B cell (primary cell): ENCODE measurements around the gene PFDN5. TPM values are rescaled to one million over a fixed set of nuclear protein-coding genes. Genes with fewer than 3 reads are reported as not detected.

Experiments
- ATAC-seq: fragments of 200-7000 bp; cut with Tn5 transposase; one replicate; pipeline ENCODE4 v1.10.0; 2021; ENCODE audit warnings: low read depth, mild to moderate bottlenecking, moderate number of reproducible peaks, moderate library complexity
- CTCF ChIA-PET: fragments of 350-600 bp; sonication (Branson Sonifier 250); formaldehyde crosslinking; loops from one replicate; lab custom pipeline; 2021; ENCODE audit warnings: antibody characterized with exemption, inconsistent platforms; lab: Charles Lee
- POLR2A ChIA-PET: fragments of 350-600 bp; sonication (Branson Sonifier 250); formaldehyde crosslinking; loops from one replicate; lab custom pipeline; 2021; ENCODE audit warnings: antibody characterized with exemption; lab: Charles Lee
- DNase-seq: peaks from one replicate; pipeline ENCODE4 v3.0.0; 2013
- H2AFZ ChIP-seq: 2 replicates; pipeline ENCODE4 v1.6.1; 2012; ENCODE audit warnings: mild to moderate bottlenecking, low read depth, low read length; ENCODE audit not compliant: insufficient read depth, poor library complexity, severe bottlenecking
- H3K27ac ChIP-seq, 2 donors: 1 replicate in 1 of 2; 2 replicates in 1 of 2; pipeline ENCODE4 v1.5.1; 2012 to 2013; ENCODE audit warnings: low read length in 2 of 2, mild to moderate bottlenecking in 2 of 2, moderate library complexity in 1 of 2
- H3K27me3 ChIP-seq, 4 experiments: fragments of 200-600 bp in 1 of 4; sonication (generic) in 1 of 4; replicated peaks in 1 of 4; 1 replicate in 2 of 4; 2 replicates in 2 of 4; pipeline versions ENCODE4 v1.6.1 to v1.7.0; 2013 to 2016; ENCODE audit warnings: low read length in 3 of 4, mild to moderate bottlenecking in 2 of 4, mixed read lengths in 1 of 4, moderate library complexity in 1 of 4; ENCODE audit not compliant: insufficient read depth in 4 of 4, control insufficient read depth in 3 of 4; ENCODE audit errors: control extremely low read depth in 1 of 4
- H3K36me3 ChIP-seq, 2 experiments: replicated peaks in 1 of 2; 1 replicate in 1 of 2; 2 replicates in 1 of 2; pipeline versions ENCODE4 v1.6.1 to v1.7.1; 2013; ENCODE audit warnings: low read length in 1 of 2; ENCODE audit not compliant: insufficient read depth in 2 of 2, control insufficient read depth in 1 of 2; ENCODE audit errors: control extremely low read depth in 1 of 2, extremely low read depth in 1 of 2
- H3K4me1 ChIP-seq, 2 donors: fragments of 200-600 bp in 1 of 2; sonication (generic) in 1 of 2; 1 replicate in 1 of 2; 2 replicates in 1 of 2; pipeline versions ENCODE4 v1.5.1 to v1.6.1; 2013 to 2017; ENCODE audit warnings: low read length in 2 of 2; ENCODE audit not compliant: control insufficient read depth in 2 of 2, insufficient read depth in 2 of 2
- H3K4me2 ChIP-seq: replicated peaks from 2 replicates; pipeline ENCODE3; 2012; ENCODE audit warnings: mild to moderate bottlenecking, low read depth, low read length; ENCODE audit not compliant: poor library complexity, severe bottlenecking
- H3K4me3 ChIP-seq, 5 experiments: fragments of 200-600 bp in 1 of 5; sonication (generic) in 1 of 5; 1 replicate in 3 of 5; 2 replicates in 2 of 5; pipeline versions ENCODE4 v1.5.1 to v1.7.0; 2011 to 2016; ENCODE audit warnings: low read length in 4 of 5, mild to moderate bottlenecking in 4 of 5, low read depth in 2 of 5, control low read depth in 1 of 5, moderate library complexity in 1 of 5; ENCODE audit not compliant: insufficient read depth in 1 of 5; ENCODE audit errors: control extremely low read depth in 1 of 5, extremely low read depth in 1 of 5
- H3K79me2 ChIP-seq: fragments of 200-600 bp; sonication (generic); one replicate; pipeline ENCODE4 v1.6.0; 2016; ENCODE audit warnings: low read length; ENCODE audit not compliant: control insufficient read depth, insufficient read depth
- H3K9ac ChIP-seq: fragments of 200-600 bp; sonication (generic); 2 replicates; pipeline ENCODE4 v1.6.1; 2017; ENCODE audit warnings: mild to moderate bottlenecking, low read length, moderate library complexity
- H3K9me3 ChIP-seq, 3 donors: one replicate each; pipeline versions ENCODE4 v1.6.1 to v1.7.1; 2013; ENCODE audit warnings: low read length in 2 of 3; ENCODE audit not compliant: control insufficient read depth in 2 of 3, insufficient read depth in 1 of 3; ENCODE audit errors: control extremely low read depth in 1 of 3
- H4K20me1 ChIP-seq: 2 replicates; pipeline ENCODE4 v1.6.0; 2012; ENCODE audit warnings: mild to moderate bottlenecking, low read length; ENCODE audit not compliant: insufficient read depth, control insufficient read depth, poor library complexity, severe bottlenecking
- H3K27ac Mint-ChIP-seq: one replicate; pipeline ENCODE4 v1.8.0; 2021; ENCODE audit warnings: mixed read lengths
- H3K27me3 Mint-ChIP-seq: one replicate; pipeline ENCODE4 v1.8.0; 2021; ENCODE audit warnings: mixed read lengths
- H3K4me1 Mint-ChIP-seq: one replicate; pipeline ENCODE4 v1.8.0; 2021; ENCODE audit warnings: mixed read lengths
- H3K4me3 Mint-ChIP-seq: one replicate; pipeline ENCODE4 v1.8.0; 2021; ENCODE audit warnings: mixed read lengths
- H3K9me3 Mint-ChIP-seq: one replicate; pipeline ENCODE4 v1.8.0; 2022; ENCODE audit warnings: mixed read lengths; ENCODE audit not compliant: insufficient read depth
- CTCF ChIP-seq: fragments of 200-600 bp; IDR thresholded peaks from one replicate; pipeline ENCODE4 v1.8.0; 2022; ENCODE audit warnings: antibody characterized with exemption, mild to moderate bottlenecking
- EZH2 ChIP-seq: IDR thresholded peaks from 2 replicates; pipeline ENCODE4 v1.6.1; 2012; ENCODE audit warnings: borderline replicate concordance, low read depth, mild to moderate bottlenecking, moderate library complexity, low read length; ENCODE audit not compliant: insufficient read depth, poor library complexity, severe bottlenecking
- WGBS: methylation state at CpG from one replicate; pipeline ENCODE4 v1.1.5; 2013; ENCODE audit warnings: missing lambda C conversion rate; ENCODE audit not compliant: insufficient coverage; 5-methylcytosine and 5-hydroxymethylcytosine counted together
- intact Hi-C: fragments of 100-400 bp; cut with micrococcal nuclease; formaldehyde crosslinking; loops from one replicate; pipeline ENCODE4 v1.10.0; 2022
- polyA plus RNA-seq: library from polyadenylated mRNA; depleted of rRNA; stranded (reverse); fragments of >200 nt; gene quantifications from 2 replicates; pipeline ENCODE4 v1.2.3, GENCODE V29; 2012
- total RNA-seq, 2 donors: library from RNA; stranded (reverse); fragments of 120-200 nt in 1 of 2; gene quantifications; 1 replicate in 1 of 2; 2 replicates in 1 of 2; pipeline versions ENCODE4 v1.2.3 to v1.2.4, GENCODE V29; 2013 to 2022

Gene PFDN5
- total and polyA plus RNA-seq, 2 donors (not counting 1 experiment from before 2014, with no cell fraction given) = 654 to 1,584 TPM

- H3K4me3 ChIP-seq = no peak overlapping the region
- Mint-ChIP-seq H3K27me3 (no peaks in the 10 kb centered on the region), H3K9me3 (no peaks in the 10 kb centered on the region), H3K4me3 (peak overlapping the region; percentile 68), H3K4me1 (peaks cover 70% of the 10 kb centered on the region), H3K27ac (peak overlapping the region; percentile 77)
- peaks cover 68% of the 10 kb centered on the region for H3K79me2 ChIP-seq
- no peak for TF ChIP-seq CTCF
- no peak for TF ChIP-seq EZH2
- no peak overlapping the region for H2AFZ ChIP-seq
- H3K9me3 ChIP-seq = no peaks in the 10 kb centered on the region
- no CpG with 5 or more reads among the region's 5 CpGs for WGBS
- H3K4me2 ChIP-seq = no peak overlapping the region
- DNase-seq (no peak), ATAC-seq (no peak)
- H3K4me1 ChIP-seq = peaks cover 31 to 51% of the 10 kb centered on the region in 2 donors
- ChIA-PET CTCF (interaction anchor here (0.7 to 24.0 kb wide), 6 partner anchors 10 to 210 kb away, joined by 3 to 721 read pairs (median 12); partner anchors contain the start of genes AAAS and ITGB7), POLR2A (interaction anchor here (0.6 to 3.3 kb wide), 3 partner anchors 23 to 397 kb away, joined by 5 to 19 read pairs (median 10); partner anchors contain the start of gene AAAS)
- peaks cover 32% of the 10 kb centered on the region for H4K20me1 ChIP-seq
- no peak overlapping the region for H3K9ac ChIP-seq
- peak overlapping the region in 1 of 2 donors; percentile 17 for H3K27ac ChIP-seq
- H3K27me3 ChIP-seq = no peaks in the 10 kb centered on the region
- peaks cover 5 to 41% of the 10 kb centered on the region in 2 experiments for H3K36me3 ChIP-seq
- intact Hi-C loops = loop anchor here (2.0 to 5.0 kb wide), 2 partner anchors 77 to 329 kb away; partner anchors contain the start of gene ATF7
Measured at GRCh38 chr12:53298164-53298563, 2.8 kb downstream of the PFDN5 start.

GRCh38 chr12:53299101-53299453 is 3.7 kb downstream of the PFDN5 start:
- peaks cover 73% of the 10 kb centered on the region for H3K79me2 ChIP-seq

More at GRCh38 chr12:53299101-53299453, 3.7 kb downstream of the PFDN5 start:
- Histone ChIP-seq H3K27ac (peak overlapping the region; percentile 65 to 74), H3K4me2 (peak overlapping the region; percentile 91), H4K20me1 (peaks cover 35% of the 10 kb centered on the region), H3K36me3 (peaks cover 5 to 45% of the 10 kb centered on the region in 2 experiments), H3K27me3 (no peaks in the 10 kb centered on the region), H3K4me1 (peaks cover 31 to 51% of the 10 kb centered on the region in 2 donors), H3K4me3 (peak overlapping the region in 4 of 5 experiments; percentile 75 to 94 (median 88)), H2AFZ (peak overlapping the region; percentile 86), H3K9me3 (no peaks in the 10 kb centered on the region), H3K9ac (peak overlapping the region; percentile 93)
- POLR2A ChIA-PET = interaction anchor here (0.6 to 3.3 kb wide), 8 partner anchors 12 to 719 kb away, joined by 3 to 19 read pairs (median 6); partner anchors contain the start of genes AAAS, CSAD, ESPL1 and ZNF740
- peak overlapping the region; percentile 100 for H3K4me3 Mint-ChIP-seq
- 60% methylated on average over 1 of the region's 5 CpGs for whole genome bisulfite sequencing
- peak; percentile 15 for ATAC-seq
- peaks cover 70% of the 10 kb centered on the region for H3K4me1 Mint-ChIP-seq
- no peak for TF ChIP-seq CTCF
- TF ChIP-seq EZH2 = no peak
- intact Hi-C loops = loop anchor here (1.0 to 5.0 kb wide), 5 partner anchors 22 to 328 kb away; partner anchors contain the start of genes AAAS, ATF7, CSAD and PCBP2
- peak overlapping the region; percentile 99 for H3K27ac Mint-ChIP-seq
- no peaks in the 10 kb centered on the region for H3K27me3 Mint-ChIP-seq
- no peak for DNase-seq
- H3K9me3 Mint-ChIP-seq = no peaks in the 10 kb centered on the region
- CTCF ChIA-PET = interaction anchor here (0.7 to 24.0 kb wide), 13 partner anchors 9 to 1261 kb away, joined by 3 to 721 read pairs (median 4); partner anchors contain the start of genes AAAS, ESPL1 and ITGB7
